ENCODE data around the gene TTC34. TPM values are rescaled to one million over a fixed set of nuclear protein-coding genes. Genes with fewer than 3 reads are reported as not detected.

The TTC34 gene
- total RNA-seq, 1 donor from 2014 or later = under 0.01 TPM

GRCh38 chr1:2597441-2598328 is 203.8 kb downstream of the TTC34 start:
- no peak for FAIRE-seq

GRCh38 chr1:2596530-2597333 is 204.8 kb downstream of the TTC34 start:
- FAIRE-seq = no peak
- no peak for DNase-seq (ENCODE audit: low spot score in 2 of 2)

More at GRCh38 chr1:2597441-2598328, 203.8 kb downstream of the TTC34 start:
- DNase-seq (ENCODE audit: low spot score in 2 of 2) = no peak

- FAIRE-seq (no peak), DNase-seq (ENCODE audit: low spot score in 2 of 2) (no peak)
Measured at GRCh38 chr1:2595812-2596529, 205.5 kb downstream of the TTC34 start.

GRCh38 chr1:2595261-2595811 is 206.2 kb downstream of the TTC34 start:
- DNase-seq (ENCODE audit: low spot score in 2 of 2) (no peak), FAIRE-seq (no peak)

GRCh38 chr1:2594641-2595131 is 206.8 kb downstream of the TTC34 start:
- DNase-seq (ENCODE audit: low spot score in 2 of 2) (no peak), FAIRE-seq (no peak)

GRCh38 chr1:2594001-2594640 is 207.4 kb downstream of the TTC34 start:
- DNase-seq (ENCODE audit: low spot score in 2 of 2) = no peak
- no peak for FAIRE-seq

- no peak for FAIRE-seq
- DNase-seq (ENCODE audit: low spot score in 2 of 2) = no peak
Measured at GRCh38 chr1:2593251-2593878, 208.1 kb downstream of the TTC34 start.

- FAIRE-seq = no peak
- no peak for DNase-seq (ENCODE audit: low spot score in 2 of 2)
Measured at GRCh38 chr1:2592672-2593071, 208.8 kb downstream of the TTC34 start.

GRCh38 chr1:2591581-2592261 is 209.8 kb downstream of the TTC34 start:
- FAIRE-seq (no peak), DNase-seq (ENCODE audit: low spot score in 2 of 2) (no peak)

GRCh38 chr1:2591233-2591580 is 210.3 kb downstream of the TTC34 start:
- DNase-seq (ENCODE audit: low spot score in 2 of 2) (no peak), FAIRE-seq (no peak)

GRCh38 chr1:2590233-2591141 is 211.0 kb downstream of the TTC34 start:
- no peak for FAIRE-seq
- DNase-seq (ENCODE audit: low spot score in 2 of 2) = no peak

GRCh38 chr1:2589431-2590232 is 211.9 kb downstream of the TTC34 start:
- FAIRE-seq (no peak), DNase-seq (ENCODE audit: low spot score in 2 of 2) (no peak)

- DNase-seq (ENCODE audit: low spot score in 2 of 2) = no peak
- no peak for FAIRE-seq
Measured at GRCh38 chr1:2588661-2589430, 212.6 kb downstream of the TTC34 start.

- DNase-seq (ENCODE audit: low spot score in 2 of 2) (no peak), FAIRE-seq (no peak)
Measured at GRCh38 chr1:2587860-2588571, 213.5 kb downstream of the TTC34 start.

GRCh38 chr1:2587071-2587859 is 214.2 kb downstream of the TTC34 start:
- no peak for FAIRE-seq
- no peak for DNase-seq (ENCODE audit: low spot score in 2 of 2)
